ENCODE data around the gene TSPAN9.

DNA sequence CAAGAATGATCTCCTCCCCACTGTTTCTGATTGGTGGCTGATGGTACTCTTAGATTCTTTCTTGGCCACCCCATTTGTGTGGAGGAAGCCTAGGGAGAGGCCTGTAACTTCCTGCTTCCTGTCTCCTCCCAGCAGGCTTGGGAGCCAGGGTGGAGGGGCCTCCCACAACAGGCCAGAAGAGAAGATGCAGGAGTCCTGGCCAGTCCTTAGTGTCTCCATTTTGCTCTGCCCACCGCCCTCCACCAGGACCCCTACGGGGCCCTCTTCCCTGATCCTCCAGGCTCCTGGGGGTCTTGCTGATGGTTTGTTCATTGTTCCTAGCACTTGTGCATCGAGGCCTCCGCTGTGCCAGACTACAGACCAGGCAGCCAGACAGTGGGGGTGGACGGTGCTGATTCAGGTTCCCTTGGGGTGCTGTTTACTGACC lies 6.8 kb downstream of the TSPAN9 start:
- TF ChIP-seq, protein P1, sequence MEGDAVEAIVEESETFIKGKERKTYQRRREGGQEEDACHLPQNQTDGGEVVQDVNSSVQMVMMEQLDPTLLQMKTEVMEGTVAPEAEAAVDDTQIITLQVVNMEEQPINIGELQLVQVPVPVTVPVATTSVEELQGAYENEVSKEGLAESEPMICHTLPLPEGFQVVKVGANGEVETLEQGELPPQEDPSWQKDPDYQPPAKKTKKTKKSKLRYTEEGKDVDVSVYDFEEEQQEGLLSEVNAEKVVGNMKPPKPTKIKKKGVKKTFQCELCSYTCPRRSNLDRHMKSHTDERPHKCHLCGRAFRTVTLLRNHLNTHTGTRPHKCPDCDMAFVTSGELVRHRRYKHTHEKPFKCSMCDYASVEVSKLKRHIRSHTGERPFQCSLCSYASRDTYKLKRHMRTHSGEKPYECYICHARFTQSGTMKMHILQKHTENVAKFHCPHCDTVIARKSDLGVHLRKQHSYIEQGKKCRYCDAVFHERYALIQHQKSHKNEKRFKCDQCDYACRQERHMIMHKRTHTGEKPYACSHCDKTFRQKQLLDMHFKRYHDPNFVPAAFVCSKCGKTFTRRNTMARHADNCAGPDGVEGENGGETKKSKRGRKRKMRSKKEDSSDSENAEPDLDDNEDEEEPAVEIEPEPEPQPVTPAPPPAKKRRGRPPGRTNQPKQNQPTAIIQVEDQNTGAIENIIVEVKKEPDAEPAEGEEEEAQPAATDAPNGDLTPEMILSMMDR (IDR thresholded peaks at IDR 0.05 in 2 of 3, conservative IDR thresholded peaks at IDR 0.05 in 1 of 3; ENCODE audit: insufficient read depth in 2 of 3, low read depth in 1 of 3, low read length in 3 of 3) = no peak
- TF ChIP-seq ZNF174 (CRISPR knock-in tag; IDR thresholded peaks at IDR 0.05) (no peak), TCF7 (IDR thresholded peaks at IDR 0.05; ENCODE audit: borderline replicate concordance) (no peak), LARP7 (IDR thresholded peaks at IDR 0.05) (no peak), FOXA1 (IDR thresholded peaks at IDR 0.05; ENCODE audit: borderline replicate concordance) (no peak), MAX (CRISPR knock-in tag; IDR thresholded peaks at IDR 0.05) (no peak), ZNF12 (CRISPR knock-in tag; IDR thresholded peaks at IDR 0.05) (no peak), GTF3C2 (IDR thresholded peaks at IDR 0.05; ENCODE audit: borderline replicate concordance, extremely low read depth, insufficient read length) (no peak), RFX5 (IDR thresholded peaks at IDR 0.05; ENCODE audit: low read depth, low read length) (no peak)
- TF ChIP-seq, protein P2, sequence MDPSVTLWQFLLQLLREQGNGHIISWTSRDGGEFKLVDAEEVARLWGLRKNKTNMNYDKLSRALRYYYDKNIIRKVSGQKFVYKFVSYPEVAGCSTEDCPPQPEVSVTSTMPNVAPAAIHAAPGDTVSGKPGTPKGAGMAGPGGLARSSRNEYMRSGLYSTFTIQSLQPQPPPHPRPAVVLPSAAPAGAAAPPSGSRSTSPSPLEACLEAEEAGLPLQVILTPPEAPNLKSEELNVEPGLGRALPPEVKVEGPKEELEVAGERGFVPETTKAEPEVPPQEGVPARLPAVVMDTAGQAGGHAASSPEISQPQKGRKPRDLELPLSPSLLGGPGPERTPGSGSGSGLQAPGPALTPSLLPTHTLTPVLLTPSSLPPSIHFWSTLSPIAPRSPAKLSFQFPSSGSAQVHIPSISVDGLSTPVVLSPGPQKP (CRISPR knock-in tag; IDR thresholded peaks at IDR 0.05) = no peak
- TF ChIP-seq, protein P3, sequence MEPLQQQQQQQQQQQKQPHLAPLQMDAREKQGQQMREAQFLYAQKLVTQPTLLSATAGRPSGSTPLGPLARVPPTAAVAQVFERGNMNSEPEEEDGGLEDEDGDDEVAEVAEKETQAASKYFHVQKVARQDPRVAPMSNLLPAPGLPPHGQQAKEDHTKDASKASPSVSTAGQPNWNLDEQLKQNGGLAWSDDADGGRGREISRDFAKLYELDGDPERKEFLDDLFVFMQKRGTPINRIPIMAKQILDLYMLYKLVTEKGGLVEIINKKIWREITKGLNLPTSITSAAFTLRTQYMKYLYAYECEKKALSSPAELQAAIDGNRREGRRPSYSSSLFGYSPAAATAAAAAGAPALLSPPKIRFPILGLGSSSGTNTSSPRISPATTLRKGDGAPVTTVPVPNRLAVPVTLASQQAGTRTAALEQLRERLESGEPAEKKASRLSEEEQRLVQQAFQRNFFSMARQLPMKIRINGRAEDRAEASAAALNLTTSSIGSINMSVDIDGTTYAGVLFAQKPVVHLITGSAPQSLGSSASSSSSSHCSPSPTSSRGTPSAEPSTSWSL (CRISPR knock-in tag; IDR thresholded peaks at IDR 0.05; ENCODE audit: borderline replicate concordance) = no peak

Measured in K562 (cell line).